PC-3 (cell line): ENCODE data around the gene FAM227A.

ENCODE experiments used
- CTCF ChIP-seq: fragments of 300-600 bp; sonication (generic); conservative IDR thresholded peaks from 2 replicates; pipeline ENCODE4 v1.5.1; 2017; ENCODE audit warnings: antibody characterized with exemption, low read depth, mild to moderate bottlenecking, low read length
- EZH2 ChIP-seq: fragments of 300-600 bp; sonication (generic); IDR thresholded peaks from one replicate; pipeline ENCODE4 v1.6.1; 2017; ENCODE audit warnings: antibody characterized with exemption, mild to moderate bottlenecking, low read length; ENCODE audit not compliant: unreplicated experiment

GRCh38 chr22:38572065-38572464 is 84.1 kb downstream of the FAM227A start:
- TF ChIP-seq EZH2 (no peak), CTCF (peak; percentile 64)
